Measurements from ENCODE around the gene TIMM17A. TPM values are rescaled to one million over a fixed set of nuclear protein-coding genes. Genes with fewer than 3 reads are reported as not detected.

The TIMM17A gene
- total RNA-seq, 1 donor from 2014 or later: 50.8 TPM

DNA sequence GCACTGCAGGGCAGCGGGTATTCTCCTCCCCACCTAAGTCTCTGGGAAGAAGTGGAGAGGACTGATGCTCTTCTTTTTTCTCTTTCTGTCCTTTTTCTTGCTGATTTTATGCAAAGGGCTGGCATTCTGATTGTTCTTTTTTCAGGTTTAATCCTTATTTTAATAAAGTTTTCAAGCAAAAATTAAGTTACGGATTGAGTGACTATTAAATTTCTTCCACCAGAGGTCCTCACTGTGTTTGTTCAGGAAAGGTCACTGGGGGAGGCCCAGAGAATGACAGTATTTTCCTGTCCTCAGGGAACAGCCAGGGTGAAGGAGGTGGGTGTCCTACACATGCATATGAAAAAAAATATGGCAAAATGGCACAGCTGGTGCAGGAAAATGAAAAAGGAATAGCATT lies 50.7 kb downstream of the TIMM17A start:
- Mint-ChIP-seq H3K9me3 (ENCODE audit: unreplicated experiment) (no peaks in the 10 kb centered on the region), H3K36me3 (ENCODE audit: unreplicated experiment) (peaks cover 30% of the 10 kb centered on the region), H3K27me3 (ENCODE audit: unreplicated experiment) (no peaks in the 10 kb centered on the region), H3K27ac (ENCODE audit: unreplicated experiment) (peak overlapping the region; percentile 62), H3K4me1 (ENCODE audit: unreplicated experiment) (peaks cover 42% of the 10 kb centered on the region), H3K4me3 (ENCODE audit: unreplicated experiment) (no peak overlapping the region)
- DNase-seq (ENCODE audit: extremely low spot score, unreplicated experiment): no peak
- TF ChIP-seq, protein P1, sequence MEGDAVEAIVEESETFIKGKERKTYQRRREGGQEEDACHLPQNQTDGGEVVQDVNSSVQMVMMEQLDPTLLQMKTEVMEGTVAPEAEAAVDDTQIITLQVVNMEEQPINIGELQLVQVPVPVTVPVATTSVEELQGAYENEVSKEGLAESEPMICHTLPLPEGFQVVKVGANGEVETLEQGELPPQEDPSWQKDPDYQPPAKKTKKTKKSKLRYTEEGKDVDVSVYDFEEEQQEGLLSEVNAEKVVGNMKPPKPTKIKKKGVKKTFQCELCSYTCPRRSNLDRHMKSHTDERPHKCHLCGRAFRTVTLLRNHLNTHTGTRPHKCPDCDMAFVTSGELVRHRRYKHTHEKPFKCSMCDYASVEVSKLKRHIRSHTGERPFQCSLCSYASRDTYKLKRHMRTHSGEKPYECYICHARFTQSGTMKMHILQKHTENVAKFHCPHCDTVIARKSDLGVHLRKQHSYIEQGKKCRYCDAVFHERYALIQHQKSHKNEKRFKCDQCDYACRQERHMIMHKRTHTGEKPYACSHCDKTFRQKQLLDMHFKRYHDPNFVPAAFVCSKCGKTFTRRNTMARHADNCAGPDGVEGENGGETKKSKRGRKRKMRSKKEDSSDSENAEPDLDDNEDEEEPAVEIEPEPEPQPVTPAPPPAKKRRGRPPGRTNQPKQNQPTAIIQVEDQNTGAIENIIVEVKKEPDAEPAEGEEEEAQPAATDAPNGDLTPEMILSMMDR (IDR thresholded peaks at IDR 0.05): peak; percentile 62

DNA sequence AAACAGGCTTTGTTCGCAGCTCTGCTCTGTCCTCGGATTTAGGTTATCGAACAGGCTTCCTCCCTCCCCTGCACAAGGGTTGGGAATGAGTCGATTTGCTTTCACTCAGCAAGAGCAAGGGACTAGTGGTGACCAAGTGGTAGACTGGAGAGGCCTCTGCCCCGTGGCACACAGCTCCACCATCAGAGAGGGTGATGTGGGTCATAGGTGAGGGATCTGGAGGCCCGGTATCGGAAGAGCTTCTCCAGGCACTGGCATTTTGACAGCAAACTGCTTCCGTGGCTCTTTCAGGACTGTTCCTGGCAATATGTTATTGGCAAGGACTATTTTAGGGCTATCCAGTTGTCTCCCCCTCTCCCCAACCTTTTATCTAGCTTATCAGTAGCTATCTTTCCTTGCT lies 52.0 kb downstream of the TIMM17A start:
- DNase-seq (ENCODE audit: extremely low spot score, unreplicated experiment): no peak
- Mint-ChIP-seq H3K27me3 (ENCODE audit: unreplicated experiment) (no peaks in the 10 kb centered on the region), H3K9me3 (ENCODE audit: unreplicated experiment) (no peaks in the 10 kb centered on the region), H3K4me3 (ENCODE audit: unreplicated experiment) (no peak overlapping the region), H3K4me1 (ENCODE audit: unreplicated experiment) (peaks cover 42% of the 10 kb centered on the region), H3K27ac (ENCODE audit: unreplicated experiment) (no peak overlapping the region), H3K36me3 (ENCODE audit: unreplicated experiment) (peaks cover 22% of the 10 kb centered on the region)
- TF ChIP-seq, protein P1 (IDR thresholded peaks at IDR 0.05): no peak

DNA sequence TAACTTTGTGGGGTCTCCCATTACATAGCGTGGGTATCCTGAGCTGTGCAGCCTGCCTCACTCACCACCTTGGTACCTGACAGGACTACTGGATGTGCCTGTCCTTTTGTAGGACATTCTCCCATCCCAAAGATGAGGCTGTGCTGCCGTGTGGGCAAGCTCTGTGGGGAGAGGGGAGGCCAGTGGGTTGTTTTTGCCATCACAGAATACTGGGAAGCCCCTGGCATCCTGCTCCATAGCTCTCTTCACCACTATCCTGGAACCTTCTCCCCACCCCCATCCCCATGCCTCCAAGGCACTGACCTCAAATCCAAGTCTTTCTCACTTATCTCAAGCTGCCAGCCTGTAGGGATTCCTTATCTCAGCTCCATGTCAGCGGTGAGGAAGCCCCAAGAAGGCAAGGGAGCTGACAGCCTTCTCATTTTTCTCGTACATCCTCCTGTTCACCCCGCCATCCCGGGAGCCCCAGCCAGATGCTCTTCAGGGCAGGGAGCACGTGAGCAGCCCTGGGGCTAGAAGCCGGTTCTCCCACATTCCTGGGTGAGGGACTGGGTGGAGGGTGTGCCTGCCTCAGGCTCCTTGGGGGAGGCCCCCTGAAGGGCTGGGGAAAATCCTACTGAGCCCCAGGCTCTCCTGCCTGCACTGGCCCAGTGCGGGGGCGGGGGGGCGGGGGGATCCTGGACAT lies 52.6 kb downstream of the TIMM17A start:
- Mint-ChIP-seq H3K4me1 (ENCODE audit: unreplicated experiment) (peaks cover 42% of the 10 kb centered on the region), H3K27me3 (ENCODE audit: unreplicated experiment) (no peaks in the 10 kb centered on the region), H3K9me3 (ENCODE audit: unreplicated experiment) (no peaks in the 10 kb centered on the region), H3K36me3 (ENCODE audit: unreplicated experiment) (peaks cover 20% of the 10 kb centered on the region), H3K4me3 (ENCODE audit: unreplicated experiment) (no peak overlapping the region), H3K27ac (ENCODE audit: unreplicated experiment) (no peak overlapping the region)
- TF ChIP-seq, protein P1 (IDR thresholded peaks at IDR 0.05): no peak
- DNase-seq (ENCODE audit: extremely low spot score, unreplicated experiment): no peak

DNA sequence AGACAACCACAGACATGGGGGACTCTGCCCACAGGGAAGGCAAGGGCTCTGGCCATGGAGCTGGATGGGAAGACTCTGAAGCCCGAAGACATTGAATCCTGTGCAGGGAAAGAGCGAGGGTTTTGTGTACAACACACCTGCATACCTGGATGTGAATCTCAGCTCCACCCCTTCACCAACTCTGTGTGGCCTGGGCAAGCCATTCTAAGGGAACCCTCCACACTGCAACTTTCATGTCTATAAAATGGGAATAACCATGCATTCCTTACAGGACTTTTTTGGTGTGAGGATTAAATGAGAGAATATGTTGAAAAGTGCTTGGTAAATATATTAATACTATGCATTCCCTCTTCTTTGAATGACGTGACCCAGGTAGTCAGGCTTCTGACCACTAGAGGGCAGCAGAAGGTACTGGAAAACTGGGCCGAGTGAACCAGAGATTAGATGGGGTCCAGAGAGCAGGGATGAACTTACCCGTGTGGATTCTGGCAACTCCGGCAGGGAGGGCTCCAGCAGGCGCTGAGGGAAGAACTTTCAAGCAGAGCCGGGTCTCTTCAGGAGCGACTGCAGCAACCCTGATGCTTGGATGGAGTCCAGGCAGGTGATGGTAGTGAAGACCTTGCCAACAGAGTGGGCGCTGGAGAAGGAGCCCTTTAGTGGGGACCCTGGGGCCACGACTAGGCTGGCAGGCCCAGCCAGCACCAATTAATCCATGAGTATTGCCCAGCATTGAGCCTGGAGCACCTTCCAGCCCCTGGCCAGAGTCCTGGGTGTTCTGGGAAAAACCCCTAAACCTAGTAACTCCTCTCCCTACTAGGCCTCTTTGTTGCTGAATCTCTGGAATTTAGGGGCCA lies 54.2 kb downstream of the TIMM17A start:
- DNase-seq (ENCODE audit: extremely low spot score, unreplicated experiment): peak; percentile 92
- H3K27me3 Mint-ChIP-seq (ENCODE audit: unreplicated experiment): no peaks in the 10 kb centered on the region
- H3K27ac Mint-ChIP-seq (ENCODE audit: unreplicated experiment): peak overlapping the region; percentile 21
- no peaks in the 10 kb centered on the region for H3K9me3 Mint-ChIP-seq (ENCODE audit: unreplicated experiment)
- H3K36me3 Mint-ChIP-seq (ENCODE audit: unreplicated experiment): peaks cover 7% of the 10 kb centered on the region
- TF ChIP-seq, protein P1 (IDR thresholded peaks at IDR 0.05): peak; percentile 91
- H3K4me1 Mint-ChIP-seq (ENCODE audit: unreplicated experiment): peaks cover 41% of the 10 kb centered on the region
- H3K4me3 Mint-ChIP-seq (ENCODE audit: unreplicated experiment): no peak overlapping the region

Measured in osteocyte (in vitro differentiated cells).